ENCODE measurements around the gene HILPDA. TPM values are rescaled to one million over a fixed set of nuclear protein-coding genes. Genes with fewer than 3 reads are reported as not detected.

HILPDA gene
- total RNA-seq, 2 donors from 2014 or later, result 26.5 to 37.9 TPM

DNA sequence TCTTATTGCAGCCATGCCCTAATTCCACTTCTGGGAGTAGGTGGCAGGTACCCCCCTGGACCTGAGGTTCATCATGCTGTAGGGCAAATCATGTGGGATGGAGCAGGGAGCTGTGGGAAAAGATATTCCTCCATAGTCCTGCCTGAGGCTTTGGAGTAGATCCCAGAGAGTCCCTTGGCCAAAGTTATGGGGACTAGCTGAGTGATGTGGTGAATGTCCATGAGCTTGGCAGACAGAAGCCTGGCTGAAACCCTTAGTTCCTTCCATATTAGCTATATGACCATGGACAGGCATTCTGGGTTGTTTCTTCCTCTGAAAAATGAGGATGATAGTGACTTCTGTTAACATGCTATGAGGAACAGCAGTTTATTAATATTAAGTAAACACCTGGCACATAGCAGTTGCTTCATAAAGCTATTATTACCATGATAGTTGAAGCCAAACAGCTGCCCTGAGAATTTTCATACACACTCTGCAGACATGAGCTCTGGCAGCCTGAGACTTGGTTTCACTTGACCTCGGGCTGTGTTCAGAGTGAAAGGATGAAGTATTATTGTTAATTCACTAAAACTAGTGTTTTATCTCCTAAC lies 30.9 kb upstream of the HILPDA start:
- TF ChIP-seq, protein P1, sequence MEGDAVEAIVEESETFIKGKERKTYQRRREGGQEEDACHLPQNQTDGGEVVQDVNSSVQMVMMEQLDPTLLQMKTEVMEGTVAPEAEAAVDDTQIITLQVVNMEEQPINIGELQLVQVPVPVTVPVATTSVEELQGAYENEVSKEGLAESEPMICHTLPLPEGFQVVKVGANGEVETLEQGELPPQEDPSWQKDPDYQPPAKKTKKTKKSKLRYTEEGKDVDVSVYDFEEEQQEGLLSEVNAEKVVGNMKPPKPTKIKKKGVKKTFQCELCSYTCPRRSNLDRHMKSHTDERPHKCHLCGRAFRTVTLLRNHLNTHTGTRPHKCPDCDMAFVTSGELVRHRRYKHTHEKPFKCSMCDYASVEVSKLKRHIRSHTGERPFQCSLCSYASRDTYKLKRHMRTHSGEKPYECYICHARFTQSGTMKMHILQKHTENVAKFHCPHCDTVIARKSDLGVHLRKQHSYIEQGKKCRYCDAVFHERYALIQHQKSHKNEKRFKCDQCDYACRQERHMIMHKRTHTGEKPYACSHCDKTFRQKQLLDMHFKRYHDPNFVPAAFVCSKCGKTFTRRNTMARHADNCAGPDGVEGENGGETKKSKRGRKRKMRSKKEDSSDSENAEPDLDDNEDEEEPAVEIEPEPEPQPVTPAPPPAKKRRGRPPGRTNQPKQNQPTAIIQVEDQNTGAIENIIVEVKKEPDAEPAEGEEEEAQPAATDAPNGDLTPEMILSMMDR (conservative IDR thresholded peaks at IDR 0.05), result no peak
- no peak overlapping the region for H3K4me3 Mint-ChIP-seq
- no peak for DNase-seq
- Histone ChIP-seq H3K9ac (ENCODE audit: extremely low read depth, low read length, poor library complexity, severe bottlenecking) (no peak overlapping the region), H3K27ac (ENCODE audit: low read depth, low read length) (no peak overlapping the region), H3K9me3 (ENCODE audit: control insufficient read depth, low read length) (no peaks in the 10 kb centered on the region), H3K4me1 (ENCODE audit: control insufficient read depth, insufficient read depth, low read length) (no peaks in the 10 kb centered on the region), H3K4me3 (ENCODE audit: low read length) (no peak overlapping the region), H3K36me3 (ENCODE audit: control insufficient read depth, insufficient read depth, low read length) (no peaks in the 10 kb centered on the region), H3K27me3 (ENCODE audit: control insufficient read depth, insufficient read depth, low read length, poor library complexity, severe bottlenecking) (peaks cover 5% of the 10 kb centered on the region)
- H3K27ac Mint-ChIP-seq, result no peak overlapping the region
- peaks cover 16% of the 10 kb centered on the region for H3K27me3 Mint-ChIP-seq (ENCODE audit: insufficient read depth)
- no CpG with 5 or more reads among the region's 1 CpG for whole genome bisulfite sequencing, 2 experiments (ENCODE audit: insufficient coverage in 1 of 2, insufficient read length in 1 of 2)
- H3K4me1 Mint-ChIP-seq, result no peaks in the 10 kb centered on the region
- no peaks in the 10 kb centered on the region for H3K36me3 Mint-ChIP-seq (ENCODE audit: low read depth)
- H3K9me3 Mint-ChIP-seq, result no peaks in the 10 kb centered on the region

DNA sequence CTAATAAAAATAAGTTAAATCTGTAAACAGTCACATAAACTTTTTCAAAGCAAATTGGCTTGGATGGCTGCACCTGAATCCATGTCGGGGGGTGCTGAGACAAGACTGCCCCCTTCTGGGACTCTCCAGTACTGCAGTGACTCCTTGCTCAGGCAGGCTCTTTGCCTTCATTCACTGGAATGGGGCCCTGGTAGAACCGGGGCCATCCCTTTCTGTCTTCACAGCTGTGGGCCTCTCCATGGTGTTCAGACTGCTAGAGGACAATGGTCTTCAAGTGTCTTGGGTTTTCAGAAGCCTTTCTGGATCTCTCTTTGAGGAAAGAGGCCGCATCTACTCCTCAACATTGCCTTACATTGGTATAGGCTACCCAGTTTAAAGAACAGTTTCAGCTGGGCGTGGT lies 29.8 kb upstream of the HILPDA start:
- Histone ChIP-seq H3K36me3 (ENCODE audit: control insufficient read depth, insufficient read depth, low read length) (no peaks in the 10 kb centered on the region), H3K9ac (ENCODE audit: extremely low read depth, low read length, poor library complexity, severe bottlenecking) (no peak overlapping the region), H3K27me3 (ENCODE audit: control insufficient read depth, insufficient read depth, low read length, poor library complexity, severe bottlenecking) (no peaks in the 10 kb centered on the region), H3K4me1 (ENCODE audit: control insufficient read depth, insufficient read depth, low read length) (no peaks in the 10 kb centered on the region), H3K4me3 (ENCODE audit: low read length) (no peak overlapping the region), H3K9me3 (ENCODE audit: control insufficient read depth, low read length) (no peaks in the 10 kb centered on the region), H3K27ac (ENCODE audit: low read depth, low read length) (no peak overlapping the region)
- WGBS, 2 experiments (ENCODE audit: insufficient coverage in 1 of 2, insufficient read length in 1 of 2), result 48 to 51% methylated on average over 4 of the region's 4 CpGs
- no peaks in the 10 kb centered on the region for H3K9me3 Mint-ChIP-seq
- H3K4me3 Mint-ChIP-seq, result no peak overlapping the region
- peak; percentile 93 for DNase-seq
- TF ChIP-seq, protein P1 (conservative IDR thresholded peaks at IDR 0.05), result peak; percentile 96
- H3K27ac Mint-ChIP-seq, result no peak overlapping the region
- H3K4me1 Mint-ChIP-seq, result no peaks in the 10 kb centered on the region
- H3K36me3 Mint-ChIP-seq (ENCODE audit: low read depth), result no peaks in the 10 kb centered on the region
- H3K27me3 Mint-ChIP-seq (ENCODE audit: insufficient read depth), result peaks cover 13% of the 10 kb centered on the region

DNA sequence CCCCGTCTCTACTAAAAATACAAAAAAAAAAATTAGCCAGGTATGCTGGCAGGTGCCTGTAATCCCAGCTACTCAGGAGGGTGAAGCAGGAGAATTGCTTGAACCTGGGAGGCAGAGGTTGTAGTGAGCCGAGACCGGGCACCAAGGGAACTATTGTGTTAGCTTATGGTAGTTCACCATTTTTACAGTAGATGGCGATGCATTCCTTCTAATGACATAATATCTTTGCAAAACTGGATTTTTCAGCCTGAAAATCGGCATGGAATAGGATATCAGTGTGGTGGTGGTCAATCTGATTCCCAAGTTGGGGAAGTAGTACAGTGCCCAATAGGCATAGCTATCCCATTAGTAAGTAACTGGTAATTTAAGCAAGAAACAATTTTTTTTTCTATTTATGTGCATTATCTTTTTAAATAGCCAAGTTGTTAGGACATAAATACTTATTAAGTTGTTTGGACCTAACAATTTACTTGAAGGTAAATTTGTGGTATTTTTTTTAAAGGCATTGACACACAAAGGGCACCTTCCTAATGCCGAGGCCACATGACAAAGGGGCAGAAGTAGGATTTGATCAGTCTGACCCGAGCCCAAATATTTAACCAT lies 28.3 kb upstream of the HILPDA start:
- DNase-seq, result peak; percentile 63
- Histone ChIP-seq H3K27me3 (ENCODE audit: control insufficient read depth, insufficient read depth, low read length, poor library complexity, severe bottlenecking) (no peaks in the 10 kb centered on the region), H3K9me3 (ENCODE audit: control insufficient read depth, low read length) (no peaks in the 10 kb centered on the region), H3K4me1 (ENCODE audit: control insufficient read depth, insufficient read depth, low read length) (peaks cover 6% of the 10 kb centered on the region), H3K4me3 (ENCODE audit: low read length) (no peak overlapping the region), H3K27ac (ENCODE audit: low read depth, low read length) (no peak overlapping the region), H3K9ac (ENCODE audit: extremely low read depth, low read length, poor library complexity, severe bottlenecking) (no peak overlapping the region), H3K36me3 (ENCODE audit: control insufficient read depth, insufficient read depth, low read length) (no peaks in the 10 kb centered on the region)
- Mint-ChIP-seq H3K27me3 (ENCODE audit: insufficient read depth) (peaks cover 11% of the 10 kb centered on the region), H3K36me3 (ENCODE audit: low read depth) (no peaks in the 10 kb centered on the region), H3K4me3 (no peak overlapping the region), H3K9me3 (no peaks in the 10 kb centered on the region), H3K27ac (no peak overlapping the region), H3K4me1 (peaks cover 12% of the 10 kb centered on the region)
- WGBS, 2 experiments (ENCODE audit: insufficient coverage in 1 of 2, insufficient read length in 1 of 2), result 15 to 30% methylated on average over 5 to 7 of the region's 7 CpGs
- TF ChIP-seq, protein P1 (conservative IDR thresholded peaks at IDR 0.05), result peak; percentile 90
